NCI-H2107 treated with DMSO at 0.1 percent for 48 hours (cell line): Measurements from ENCODE around the gene RAB40C.

Experiments
- DNase-seq: peaks from one replicate; lab custom pipeline; 2025; ENCODE audit not compliant: unreplicated experiment; lab: John Stamatoyannopoulos, UW

Gene RAB40C

GRCh38 chr16:559021-559380, 30.9 kb upstream of the RAB40C start:
- DNase-seq: no peak

GRCh38 chr16:559411-560203, 30.3 kb upstream of the RAB40C start:
- no peak for DNase-seq

- DNase-seq: no peak
These were observed 29.6 kb upstream of the RAB40C start, which contains the start of gene PRR35 for GRCh38 chr16:560204-560700. PRR35 (plus strand) TSS chr16:560394; CDS start chr16:563295, 2,901 bp downstream.

GRCh38 chr16:560701-561412, 29.0 kb upstream of the RAB40C start:
- no peak for DNase-seq

GRCh38 chr16:561413-561794, 28.5 kb upstream of the RAB40C start:
- no peak for DNase-seq

GRCh38 chr16:561957-562938, 27.6 kb upstream of the RAB40C start:
- DNase-seq: no peak

- DNase-seq: no peak
These were observed 26.7 kb upstream of the RAB40C start for GRCh38 chr16:563072-563644.

GRCh38 chr16:564690-565418, 25.0 kb upstream of the RAB40C start:
- no peak for DNase-seq

GRCh38 chr16:565419-566330, 24.2 kb upstream of the RAB40C start:
- no peak for DNase-seq

- DNase-seq: peak; percentile 50
These were observed 23.1 kb upstream of the RAB40C start, which contains the start of gene NHLRC4 for GRCh38 chr16:566475-567372. NHLRC4 (plus strand) TSS chr16:567005; CDS start chr16:568048, 1,043 bp downstream.

- DNase-seq: no peak
These were observed 22.3 kb upstream of the RAB40C start for GRCh38 chr16:567373-568256.

GRCh38 chr16:568401-569258, 21.2 kb upstream of the RAB40C start:
- no peak for DNase-seq

- DNase-seq: no peak
These were observed 20.2 kb upstream of the RAB40C start, which contains the start of gene PIGQ for GRCh38 chr16:569445-570254. PIGQ (plus strand) TSS chr16:569968; CDS start chr16:574075, 4,107 bp downstream.

GRCh38 chr16:572865-573650, 16.8 kb upstream of the RAB40C start:
- DNase-seq: no peak
